Skeletal muscle cell (primary cell): ENCODE results near the gene OPCML.

Source experiments
- DNase-seq: peaks from one replicate; pipeline ENCODE4 v3.0.0-alpha.2; 2010; ENCODE audit warnings: low read depth
- H3K4me3 ChIP-seq: 2 replicates; pipeline ENCODE4 v1.5.1; 2011; ENCODE audit warnings: low read depth, mild to moderate bottlenecking, control low read depth, low read length, moderate library complexity

The OPCML gene

GRCh38 chr11:133222425-133223330 lies 309.6 kb downstream of the OPCML start:
- no peak overlapping the region for H3K4me3 ChIP-seq
- no peak for DNase-seq

DNA sequence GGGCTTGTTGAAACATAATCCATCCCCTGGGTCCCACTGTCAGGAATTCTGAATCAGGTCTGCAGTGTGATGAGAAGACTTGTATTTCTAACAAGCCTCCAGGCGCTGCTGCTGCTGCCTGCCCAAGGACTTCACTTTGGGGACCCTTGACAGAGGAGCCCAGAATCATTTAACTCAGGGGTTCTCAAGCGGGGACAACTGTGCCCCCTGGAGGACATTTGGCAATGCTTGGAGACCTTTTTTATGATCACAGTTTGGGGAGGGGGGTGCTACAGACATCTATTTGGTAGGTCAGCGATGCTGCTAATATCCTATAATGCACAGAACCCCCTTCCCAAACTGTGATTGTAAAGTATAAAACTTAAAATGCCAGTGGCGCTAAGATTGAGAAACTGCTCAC lies 312.8 kb downstream of the OPCML start:
- no peak for DNase-seq

DNA sequence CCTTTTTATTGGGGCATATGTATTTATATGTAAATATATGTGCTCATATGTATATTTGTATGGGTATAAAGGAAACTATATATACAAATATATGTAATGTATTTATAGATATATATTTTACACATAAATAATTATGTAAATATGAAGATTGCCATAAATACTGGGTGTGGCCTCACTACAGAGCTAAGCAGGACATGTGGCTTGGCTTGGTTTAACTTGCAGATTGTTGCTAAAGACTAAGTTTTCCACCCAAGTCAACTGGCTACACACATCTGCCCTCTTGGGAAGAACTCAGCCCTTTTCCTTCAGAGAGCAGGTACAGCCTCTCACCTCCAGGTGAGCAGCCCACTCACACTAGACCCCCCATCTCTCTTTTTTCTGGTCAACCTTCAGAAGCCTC lies 315.5 kb downstream of the OPCML start:
- no peak for DNase-seq
- H3K4me3 ChIP-seq = no peak overlapping the region

More for the DNA sequence above, 312.8 kb downstream of the OPCML start:
- H3K4me3 ChIP-seq = no peak overlapping the region

GRCh38 chr11:133215596-133216230 lies 316.6 kb downstream of the OPCML start:
- DNase-seq = no peak
- no peak overlapping the region for H3K4me3 ChIP-seq

GRCh38 chr11:133214646-133215045 lies 317.7 kb downstream of the OPCML start:
- no peak overlapping the region for H3K4me3 ChIP-seq
- no peak for DNase-seq

- no peak for DNase-seq
- no peak overlapping the region for H3K4me3 ChIP-seq
Measured at GRCh38 chr11:133212201-133212600, 320.1 kb downstream of the OPCML start.

DNA sequence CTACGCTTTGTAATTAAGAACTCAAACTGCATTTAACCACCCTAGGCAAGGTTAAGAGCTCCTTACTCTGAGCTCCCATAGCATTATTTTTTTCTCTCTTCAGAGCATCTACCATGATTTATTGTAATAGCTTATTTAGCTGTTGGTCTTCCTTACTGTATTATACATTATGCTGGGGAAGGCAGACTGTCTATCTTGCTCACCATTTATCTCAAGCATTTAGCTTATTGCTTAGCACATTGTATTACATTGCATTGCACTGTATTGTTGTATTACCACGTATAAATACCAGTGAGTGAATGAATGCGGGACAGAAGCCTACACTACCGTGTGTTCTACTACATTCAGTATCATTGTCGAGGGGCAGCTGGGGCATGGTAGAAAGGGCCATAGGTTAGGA lies 324.3 kb downstream of the OPCML start:
- DNase-seq = no peak
- no peak overlapping the region for H3K4me3 ChIP-seq

- no peak overlapping the region for H3K4me3 ChIP-seq
- DNase-seq = no peak
Measured at GRCh38 chr11:133206313-133207005, 325.8 kb downstream of the OPCML start.

GRCh38 chr11:133204158-133204557 lies 328.1 kb downstream of the OPCML start:
- no peak for DNase-seq
- H3K4me3 ChIP-seq = no peak overlapping the region

GRCh38 chr11:133202816-133203215 lies 329.5 kb downstream of the OPCML start:
- no peak overlapping the region for H3K4me3 ChIP-seq
- no peak for DNase-seq

- no peak overlapping the region for H3K4me3 ChIP-seq
Measured at GRCh38 chr11:133198438-133198837, 333.9 kb downstream of the OPCML start.

GRCh38 chr11:133197425-133197824 lies 334.9 kb downstream of the OPCML start:
- no peak for DNase-seq

More at GRCh38 chr11:133198438-133198837, 333.9 kb downstream of the OPCML start:
- no peak for DNase-seq

DNA sequence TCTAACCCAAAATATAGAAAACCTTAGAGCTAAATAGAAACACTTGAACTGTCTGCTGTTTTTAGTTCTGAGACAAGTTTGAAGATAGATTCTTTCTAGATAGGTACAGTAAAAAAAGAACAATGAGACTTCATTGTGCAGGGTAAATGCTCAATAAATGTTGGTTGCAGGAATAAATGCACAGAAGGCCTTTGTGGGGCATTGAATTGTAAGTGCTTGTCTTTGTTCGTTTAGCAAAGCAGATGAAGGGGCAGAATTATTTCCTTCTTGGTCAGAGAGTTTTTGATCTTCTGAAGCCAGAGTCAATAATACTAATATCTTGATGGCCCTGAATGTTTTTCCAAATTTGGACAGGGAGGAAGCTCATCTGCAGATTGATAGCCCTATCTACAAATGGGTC lies 340.4 kb downstream of the OPCML start:
- DNase-seq = no peak

More at GRCh38 chr11:133197425-133197824, 334.9 kb downstream of the OPCML start:
- H3K4me3 ChIP-seq = no peak overlapping the region

GRCh38 chr11:133181667-133182066 lies 350.6 kb downstream of the OPCML start:
- DNase-seq = no peak
- H3K4me3 ChIP-seq = no peak overlapping the region

More for the DNA sequence above, 340.4 kb downstream of the OPCML start:
- H3K4me3 ChIP-seq = no peak overlapping the region

- DNase-seq = no peak
- no peak overlapping the region for H3K4me3 ChIP-seq
Measured at GRCh38 chr11:133181066-133181465, 351.2 kb downstream of the OPCML start.

- no peak overlapping the region for H3K4me3 ChIP-seq
- DNase-seq = no peak
Measured at GRCh38 chr11:133180201-133180600, 352.1 kb downstream of the OPCML start.

DNA sequence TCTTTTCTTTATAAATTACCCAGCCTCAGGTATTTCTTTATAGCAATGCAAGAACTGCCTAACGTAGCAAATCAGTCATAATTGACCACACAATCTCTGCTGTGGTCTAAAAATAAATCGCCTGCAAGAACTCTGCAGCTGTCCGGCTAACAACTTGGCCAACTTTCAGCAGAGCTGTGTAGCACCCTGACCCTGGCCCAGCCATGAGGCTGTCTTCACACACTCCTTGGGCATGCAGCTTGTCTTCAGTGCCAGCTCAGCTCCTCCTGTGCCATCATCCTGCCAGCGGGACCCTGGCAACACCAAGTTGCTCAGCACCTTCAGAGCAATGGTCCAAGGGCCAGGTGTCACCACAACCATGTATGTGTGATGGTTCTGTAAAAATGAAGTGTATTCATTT lies 355.6 kb downstream of the OPCML start:
- no peak overlapping the region for H3K4me3 ChIP-seq
- no peak for DNase-seq

GRCh38 chr11:133175103-133175502 lies 357.2 kb downstream of the OPCML start:
- no peak for DNase-seq
- no peak overlapping the region for H3K4me3 ChIP-seq

DNA sequence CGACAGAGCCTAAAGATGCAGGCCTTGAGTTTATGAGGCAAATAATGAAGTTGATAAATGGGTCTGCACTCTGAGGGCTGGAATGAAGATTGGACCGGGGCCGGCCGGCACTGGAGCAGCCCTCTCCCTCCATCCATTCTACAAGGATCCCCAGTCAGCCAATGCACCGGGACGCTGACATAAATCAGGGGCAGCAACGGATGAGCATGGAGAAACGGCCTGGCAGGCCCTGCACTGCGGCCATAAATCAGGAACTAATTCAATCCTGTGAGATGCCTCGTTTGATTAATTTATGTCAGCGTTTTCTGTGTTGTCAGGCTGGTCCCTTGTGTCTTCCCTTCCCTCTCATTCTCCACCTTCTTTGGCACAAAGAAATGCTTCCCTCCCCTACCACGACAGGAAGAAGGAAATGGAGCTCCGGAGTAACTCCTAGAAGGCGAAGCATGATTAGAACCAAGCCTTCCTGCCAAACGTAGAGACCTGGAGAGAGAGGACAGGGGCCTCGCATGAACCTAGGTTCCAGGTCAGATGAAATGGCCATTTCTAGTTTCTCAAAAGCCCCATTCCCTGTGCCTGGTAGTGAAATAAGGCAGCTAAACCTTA lies 358.4 kb downstream of the OPCML start:
- DNase-seq = no peak
- no peak overlapping the region for H3K4me3 ChIP-seq

GRCh38 chr11:133172349-133172748 lies 360.0 kb downstream of the OPCML start:
- H3K4me3 ChIP-seq = no peak overlapping the region
- DNase-seq = no peak
